H1 (cell line): Measurements from ENCODE around the gene PDGFA. TPM values are rescaled to one million over a fixed set of nuclear protein-coding genes. Genes with fewer than 3 reads are reported as not detected.

Source experiments
- CTCF ChIA-PET: fragments of 300-600 bp; sonication (Branson Sonifier 250); formaldehyde crosslinking; loops from one replicate; lab custom pipeline; 2021; ENCODE audit not compliant: partially characterized antibody; lab: Charles Lee
- POLR2A ChIA-PET: fragments of 300-600 bp; sonication (Branson Sonifier 250); formaldehyde crosslinking; loops from one replicate; lab custom pipeline; 2021; ENCODE audit warnings: inconsistent platforms; ENCODE audit not compliant: partially characterized antibody; lab: Charles Lee
- DNase-seq, 2 experiments: peaks; one replicate each; pipeline versions ENCODE4 v3.0.0 to v3.0.0-alpha.2; 2010 to 2022; ENCODE audit warnings: low spot score in 2 of 2, low read depth in 1 of 2, mixed read lengths in 1 of 2
- FAIRE-seq: peaks from 2 replicates; lab custom pipeline; 2011; peaks lifted over from hg19 to GRCh38; lab: Jason Lieb, UNC
- H2AFZ ChIP-seq: 2 replicates; pipeline ENCODE4 v1.8.1; 2012; ENCODE audit warnings: low read length, inconsistent platforms
- H2AK5ac ChIP-seq: 2 replicates; pipeline ENCODE4 v1.6.1; 2013; ENCODE audit warnings: low read depth, low read length
- H2BK120ac ChIP-seq: replicated peaks from 2 replicates; pipeline ENCODE3; 2013; ENCODE audit warnings: low read depth, low read length, inconsistent platforms
- H2BK12ac ChIP-seq: 2 replicates; pipeline ENCODE4 v1.6.1; 2013; ENCODE audit warnings: low read depth, low read length
- H2BK15ac ChIP-seq: 2 replicates; pipeline ENCODE4 v1.6.1; 2013; ENCODE audit warnings: low read length
- H2BK20ac ChIP-seq: 2 replicates; pipeline ENCODE4 v1.6.1; 2013; ENCODE audit warnings: low read length
- H2BK5ac ChIP-seq: 2 replicates; pipeline ENCODE4 v1.6.1; 2013; ENCODE audit warnings: low read depth, low read length
- H3K14ac ChIP-seq: 2 replicates; pipeline ENCODE4 v1.6.1; 2013; ENCODE audit warnings: inconsistent platforms; ENCODE audit not compliant: insufficient read length
- H3K18ac ChIP-seq: 2 replicates; pipeline ENCODE4 v1.6.1; 2013; ENCODE audit warnings: low read length; ENCODE audit errors: extremely low read depth
- H3K23ac ChIP-seq: 2 replicates; pipeline ENCODE4 v1.6.1; 2013; ENCODE audit warnings: inconsistent platforms; ENCODE audit not compliant: insufficient read length
- H3K23me2 ChIP-seq: 2 replicates; pipeline ENCODE4 v1.6.1; 2013; ENCODE audit warnings: low read depth, low read length
- H3K27ac ChIP-seq: 2 replicates; pipeline ENCODE4 v1.6.1; 2011; ENCODE audit warnings: low read depth, low read length, inconsistent platforms
- H3K27me3 ChIP-seq, 4 experiments: replicated peaks in 1 of 4; 1 replicate in 1 of 4; 2 replicates in 3 of 4; pipeline versions ENCODE4 v1.6.1 to v1.8.1; 2011 to 2013; ENCODE audit warnings: low read length in 3 of 4, mild to moderate bottlenecking in 3 of 4, inconsistent platforms in 2 of 4, mixed read lengths in 2 of 4, moderate library complexity in 1 of 4; ENCODE audit not compliant: control insufficient read depth in 3 of 4, insufficient read depth in 3 of 4; ENCODE audit errors: extremely low read depth in 1 of 4
- H3K36me3 ChIP-seq, 4 experiments: 2 replicates each; pipeline versions ENCODE4 v1.6.1 to v1.8.1; 2011 to 2013; ENCODE audit warnings: mild to moderate bottlenecking in 4 of 4, low read length in 3 of 4, moderate library complexity in 2 of 4, control low read depth in 1 of 4, inconsistent platforms in 1 of 4; ENCODE audit not compliant: insufficient read depth in 4 of 4, control insufficient read depth in 2 of 4
- H3K4ac ChIP-seq: replicated peaks from 2 replicates; pipeline ENCODE3; 2013; ENCODE audit warnings: low read length, low read depth, mixed read lengths, inconsistent platforms; ENCODE audit not compliant: insufficient read length
- H3K4me1 ChIP-seq, 4 experiments: replicated peaks in 1 of 4; 1 replicate in 1 of 4; 2 replicates in 3 of 4; pipeline versions ENCODE4 v1.6.1 to v1.8.1; 2011 to 2013; ENCODE audit warnings: low read length in 3 of 4, inconsistent platforms in 2 of 4, mixed read lengths in 1 of 4; ENCODE audit not compliant: insufficient read depth in 4 of 4, control insufficient read depth in 3 of 4
- H3K4me2 ChIP-seq, 2 experiments: 2 replicates each; pipeline versions ENCODE4 v1.6.1 to v1.8.1; 2011 to 2013; ENCODE audit warnings: low read depth in 2 of 2, low read length in 2 of 2, control low read depth in 1 of 2, inconsistent platforms in 1 of 2, mild to moderate bottlenecking in 1 of 2; ENCODE audit not compliant: insufficient read depth in 1 of 2
- H3K4me3 ChIP-seq, 4 experiments: fragments of 200-600, 300-600 bp in 1 of 4; sonication (generic), shearing (Covaris generic), sonication (Bioruptor Twin) in 1 of 4; 2 replicates each; pipeline versions ENCODE4 v1.5.1 to v1.8.1; 2011 to 2016; ENCODE audit warnings: low read length in 4 of 4, low read depth in 3 of 4, control low read depth in 2 of 4, inconsistent platforms in 2 of 4, mild to moderate bottlenecking in 2 of 4, mixed read lengths in 1 of 4, moderate library complexity in 1 of 4; ENCODE audit not compliant: insufficient read depth in 2 of 4; ENCODE audit errors: extremely low read depth in 1 of 4
- H3K56ac ChIP-seq: replicated peaks from 2 replicates; pipeline ENCODE3; 2013; ENCODE audit warnings: low read depth, mild to moderate bottlenecking, mixed read lengths, low read length, inconsistent platforms; ENCODE audit not compliant: insufficient read length
- H3K79me1 ChIP-seq: 2 replicates; pipeline ENCODE4 v1.6.1; 2013; ENCODE audit warnings: low read depth, low read length, control low read depth
- H3K79me2 ChIP-seq, 2 experiments: 2 replicates each; pipeline versions ENCODE4 v1.6.1 to v1.8.1; 2012 to 2013; ENCODE audit warnings: low read length in 2 of 2, mild to moderate bottlenecking in 2 of 2, inconsistent platforms in 1 of 2; ENCODE audit not compliant: insufficient read depth in 2 of 2, control insufficient read depth in 1 of 2
- H3K9ac ChIP-seq, 4 experiments: replicated peaks in 1 of 4; 1 replicate in 1 of 4; 2 replicates in 3 of 4; pipeline versions ENCODE4 v1.6.1 to v1.8.1; 2011 to 2013; ENCODE audit warnings: low read depth in 3 of 4, low read length in 3 of 4, control low read depth in 2 of 4, mild to moderate bottlenecking in 2 of 4, moderate library complexity in 2 of 4, inconsistent platforms in 1 of 4; ENCODE audit errors: extremely low read depth in 1 of 4
- H3K9me3 ChIP-seq, 2 experiments: 2 replicates each; pipeline versions ENCODE4 v1.6.1 to v1.8.1; 2012 to 2013; ENCODE audit warnings: mild to moderate bottlenecking in 2 of 2, moderate library complexity in 2 of 2, control low read depth in 1 of 2, inconsistent platforms in 1 of 2, low read depth in 1 of 2, low read length in 1 of 2, mixed read lengths in 1 of 2; ENCODE audit not compliant: insufficient read depth in 2 of 2
- H4K20me1 ChIP-seq, 2 experiments: replicated peaks in 1 of 2; 2 replicates each; pipeline versions ENCODE3 to v1.8.1; 2011 to 2013; ENCODE audit warnings: inconsistent platforms in 2 of 2, low read length in 2 of 2, mild to moderate bottlenecking in 1 of 2; ENCODE audit not compliant: insufficient read depth in 2 of 2, control insufficient read depth in 1 of 2
- H4K5ac ChIP-seq: 2 replicates; pipeline ENCODE4 v1.6.1; 2013; ENCODE audit warnings: low read length, low read depth, mixed read lengths, inconsistent platforms; ENCODE audit not compliant: insufficient read length
- H4K8ac ChIP-seq: 2 replicates; pipeline ENCODE4 v1.8.0; 2013; ENCODE audit warnings: mild to moderate bottlenecking, moderate library complexity, low read length, inconsistent platforms; ENCODE audit not compliant: insufficient read depth; ENCODE audit errors: extremely low read depth
- H4K91ac ChIP-seq: replicated peaks from 2 replicates; pipeline ENCODE3; 2013; ENCODE audit warnings: low read length, mixed read lengths, inconsistent platforms; ENCODE audit not compliant: insufficient read length
- BACH1 ChIP-seq: IDR thresholded peaks from 2 replicates; pipeline ENCODE4 v1.6.1; 2012; ENCODE audit warnings: low read length, improper control_type of control experiment
- CHD1 ChIP-seq: IDR thresholded peaks from 2 replicates; pipeline ENCODE4 v1.6.1; 2012; ENCODE audit warnings: low read depth, low read length, improper control_type of control experiment
- EGR1 ChIP-seq: IDR thresholded peaks from 2 replicates; pipeline ENCODE4 v1.6.1; 2011; ENCODE audit warnings: low read depth, low read length, borderline replicate concordance
- EZH2 ChIP-seq: fragments of 200-600 bp; sonication (generic); IDR thresholded peaks from 2 replicates; pipeline ENCODE4 v1.7.1; 2012; ENCODE audit warnings: low read depth, mild to moderate bottlenecking, moderate library complexity, low read length, inconsistent platforms; ENCODE audit not compliant: severe bottlenecking
- FOSL1 ChIP-seq: IDR thresholded peaks from 2 replicates; pipeline ENCODE4 v1.6.1; 2011; ENCODE audit warnings: mild to moderate bottlenecking, low read depth, low read length, moderate library complexity; ENCODE audit not compliant: insufficient read depth
- NRF1 ChIP-seq: IDR thresholded peaks from 2 replicates; pipeline ENCODE4 v1.6.1; 2011; ENCODE audit warnings: mild to moderate bottlenecking, low read depth, low read length, improper control_type of control experiment
- POLR2A ChIP-seq, 2 experiments: IDR thresholded peaks; 1 replicate in 1 of 2; 2 replicates in 1 of 2; pipeline ENCODE4 v1.6.1; 2011; ENCODE audit warnings: low read depth in 2 of 2, low read length in 2 of 2, mild to moderate bottlenecking in 2 of 2; ENCODE audit errors: control extremely low read depth in 1 of 2
- RNF2 ChIP-seq: fragments of 200-900, 300-1000 bp; sonication (generic); IDR thresholded peaks from 2 replicates; pipeline ENCODE4 v1.7.1; 2016; ENCODE audit warnings: borderline replicate concordance, low read depth, mild to moderate bottlenecking, antibody characterized with exemption, low read length; ENCODE audit not compliant: poor library complexity, severe bottlenecking; ENCODE audit errors: missing control alignments
- RXRA ChIP-seq: IDR thresholded peaks from 2 replicates; pipeline ENCODE4 v1.6.1; 2011; ENCODE audit warnings: low read depth, mild to moderate bottlenecking, low read length, moderate library complexity; ENCODE audit not compliant: insufficient read depth
- TCF12 ChIP-seq: IDR thresholded peaks from 2 replicates; pipeline ENCODE4 v1.6.1; 2011; ENCODE audit warnings: low read depth, mild to moderate bottlenecking, low read length
- TEAD4 ChIP-seq: IDR thresholded peaks from 2 replicates; pipeline ENCODE4 v1.6.1; 2012; ENCODE audit warnings: low read depth, low read length, inconsistent platforms, mixed read lengths
- WGBS, 2 experiments: shearing (Covaris generic) in 1 of 2; methylation state at CpG; one replicate each; pipeline versions ENCODE4 v1.1.6 to v1.1.7; 2013 to 2015; ENCODE audit warnings: low lambda C conversion rate in 2 of 2, mixed read lengths in 2 of 2, inconsistent platforms in 1 of 2, low coverage in 1 of 2, missing lambda C conversion rate in 1 of 2; ENCODE audit not compliant: insufficient replicate concordance in 2 of 2, insufficient coverage in 1 of 2, insufficient read length in 1 of 2; ENCODE audit errors: extremely low coverage in 1 of 2, missing lambda C conversion rate in 1 of 2; 5-methylcytosine and 5-hydroxymethylcytosine counted together
- polyA plus RNA-seq, 7 experiments: library from polyadenylated mRNA; depleted of rRNA in 3 of 7; stranded (reverse) in 5 of 7; unstranded in 2 of 7; fragments of >200 nt in 5 of 7; fragments of 200-250 nt in 2 of 7; gene quantifications; 1 replicate in 5 of 7; 2 replicates in 1 of 7; 4 replicates in 1 of 7; pipeline versions ENCODE4 v1.2.1 to v1.2.3, GENCODE V29; 2011 to 2013; ENCODE audit warnings: missing spikeins in 2 of 7, mixed read lengths in 2 of 7
- total RNA-seq: library from RNA; stranded (reverse); fragmentation: NEBNext Ultra II Directional; extraction: Animal tissue kit (Norgen Biotek cat#: 25700); gene quantifications from 2 replicates; pipeline ENCODE4 v1.2.1, GENCODE V29; 2021

PDGFA gene
- total and polyA plus RNA-seq, 2 of the 8 experiments (the other 6 are each of a cell fraction or from before 2014, with no cell fraction given) = 21.1 to 43.0 TPM

GRCh38 chr7:568031-568951 lies 48.6 kb upstream of the PDGFA start:
- POLR2A ChIA-PET = no interaction called here
- H3K23ac ChIP-seq = no peak overlapping the region
- H3K79me1 ChIP-seq = no peaks in the 10 kb centered on the region
- no peaks in the 10 kb centered on the region for H3K27me3 ChIP-seq
- no peak overlapping the region for H2BK15ac ChIP-seq
- peaks cover 5 to 9% of the 10 kb centered on the region in 2 experiments for H4K20me1 ChIP-seq
- H4K91ac ChIP-seq = no peak overlapping the region
- no peak overlapping the region for H2AFZ ChIP-seq
- H3K18ac ChIP-seq = no peak overlapping the region
- no peak overlapping the region for H4K5ac ChIP-seq
- H3K27ac ChIP-seq = no peak overlapping the region
- DNase-seq (no peak), FAIRE-seq (no peak)
- 94% methylated on average over 33 of the region's 33 CpGs; no CpG with 5 or more reads in 1 of the 2 experiments for WGBS, 2 experiments
- peaks cover 8% of the 10 kb centered on the region; the same call in 1 of the 2 replicates for H3K23me2 ChIP-seq
- no peak overlapping the region; the same call in 1 of the 2 replicates for H2AK5ac ChIP-seq
- H3K79me2 ChIP-seq = no peaks in the 10 kb centered on the region; a peak in 1 of 4 replicates
- no peak overlapping the region for H2BK5ac ChIP-seq
- H2BK12ac ChIP-seq = no peak overlapping the region
- no peak overlapping the region for H2BK120ac ChIP-seq
- no peak overlapping the region for H3K14ac ChIP-seq
- no peak overlapping the region; the same call in 1 of the 2 replicates for H4K8ac ChIP-seq
- H3K4ac ChIP-seq = no peak overlapping the region
- H3K9me3 ChIP-seq = peaks cover 0 to 3% of the 10 kb centered on the region in 2 experiments; a peak in 1 of 4 replicates
- no peak overlapping the region for H3K4me2 ChIP-seq
- no peak overlapping the region for H3K4me3 ChIP-seq
- H2BK20ac ChIP-seq = no peak overlapping the region
- H3K36me3 ChIP-seq = no peaks in the 10 kb centered on the region; a peak in 1 of 8 replicates
- CTCF ChIA-PET = no interaction called here
- no peak overlapping the region for H3K56ac ChIP-seq
- H3K9ac ChIP-seq = no peak overlapping the region
- peaks cover 0 to 15% (median 10%) of the 10 kb centered on the region in 4 experiments; a peak in 6 of 7 replicates for H3K4me1 ChIP-seq
- TF ChIP-seq EGR1 (no peak), TEAD4 (no peak), NRF1 (no peak), FOSL1 (no peak), RNF2 (no peak), CHD1 (no peak), POLR2A (IDR thresholded peaks at IDR 0.05; ENCODE audit: control extremely low read depth in 1 of 2, low read depth in 2 of 2, low read length in 2 of 2) (no peak), RXRA (no peak), EZH2 (no peak), BACH1 (no peak), TCF12 (no peak)
